Peyer's patch (tissue), 4 donors: ENCODE measurements around the gene KAT2A.
A peak's percentile ranks its signal among the peaks of the same experiment; 100 is the strongest.

ENCODE experiments used
- CTCF ChIP-seq, 6 experiments: fragments of 450-650 bp in 4 of 6; fragments of 200-600 bp in 2 of 6; sonication (generic) in 1 of 6; IDR thresholded peaks; one replicate each; pipeline ENCODE4 v1.5.1; 2017 to 2019; ENCODE audit warnings: antibody characterized with exemption in 6 of 6, mild to moderate bottlenecking in 3 of 6, moderate library complexity in 1 of 6
- POLR2A ChIP-seq, 2 donors: fragments of 450-650 bp; IDR thresholded peaks; one replicate each; pipeline ENCODE4 v1.5.1; 2017; ENCODE audit warnings: antibody characterized with exemption in 2 of 2, mild to moderate bottlenecking in 2 of 2, moderate library complexity in 2 of 2

- peak in 5 of 6 experiments; percentile 9 to 46 (median 37) for TF ChIP-seq CTCF (IDR thresholded peaks at IDR 0.05)
- no peak for TF ChIP-seq POLR2A (IDR thresholded peaks at IDR 0.05)
Measured at GRCh38 chr17:42118545-42118944, 2.6 kb downstream of the KAT2A start.
